ENCODE data around the gene BMPR1A.

The BMPR1A gene

GRCh38 chr10:86775056-86775869 is 18.8 kb downstream of the BMPR1A start:
- H3K4me3 ChIP-seq (ENCODE audit: low read depth, low read length), result no peak overlapping the region
- DNase-seq (ENCODE audit: low read depth, low spot score), result no peak
- CTCF ChIA-PET, result interaction anchor here (0.6 to 1.5 kb wide), 3 partner anchors 10 to 17 kb away, joined by 3 read pairs; no protein-coding TSS in a partner anchor
- POLR2A ChIA-PET, result no interaction called here
- no peak for TF ChIP-seq CTCF (IDR thresholded peaks at IDR 0.05; ENCODE audit: insufficient read depth, low read length, missing control alignments)

- DNase-seq (ENCODE audit: low read depth, low spot score), result no peak
- H3K4me3 ChIP-seq (ENCODE audit: low read depth, low read length), result no peak overlapping the region
- no peak for TF ChIP-seq CTCF (IDR thresholded peaks at IDR 0.05; ENCODE audit: insufficient read depth, low read length, missing control alignments)
- ChIA-PET POLR2A (no interaction called here), CTCF (interaction anchor here (0.6 to 1.5 kb wide), 3 partner anchors 10 to 17 kb away, joined by 3 read pairs; no protein-coding TSS in a partner anchor)
These were observed 19.4 kb downstream of the BMPR1A start for GRCh38 chr10:86775870-86776180.

- POLR2A ChIA-PET, result no interaction called here
- CTCF ChIA-PET, result no interaction called here
- no peak for TF ChIP-seq CTCF (IDR thresholded peaks at IDR 0.05; ENCODE audit: insufficient read depth, low read length, missing control alignments)
These were observed 23.0 kb downstream of the BMPR1A start for GRCh38 chr10:86779220-86780017.

GRCh38 chr10:86782701-86783418 is 26.4 kb downstream of the BMPR1A start:
- TF ChIP-seq CTCF (IDR thresholded peaks at IDR 0.05; ENCODE audit: insufficient read depth, low read length, missing control alignments), result no peak
- ChIA-PET CTCF (no interaction called here), POLR2A (no interaction called here)
- no peak for DNase-seq (ENCODE audit: low read depth, low spot score)
- H3K4me3 ChIP-seq (ENCODE audit: low read depth, low read length), result no peak overlapping the region

More at GRCh38 chr10:86779220-86780017, 23.0 kb downstream of the BMPR1A start:
- DNase-seq (ENCODE audit: low read depth, low spot score), result no peak
- H3K4me3 ChIP-seq (ENCODE audit: low read depth, low read length), result no peak overlapping the region

- TF ChIP-seq CTCF (IDR thresholded peaks at IDR 0.05; ENCODE audit: insufficient read depth, low read length, missing control alignments), result no peak
- ChIA-PET CTCF (no interaction called here), POLR2A (no interaction called here)
- no peak for DNase-seq (ENCODE audit: low read depth, low spot score)
- H3K4me3 ChIP-seq (ENCODE audit: low read depth, low read length), result no peak overlapping the region
These were observed 28.6 kb downstream of the BMPR1A start for GRCh38 chr10:86785037-86785436.

- DNase-seq (ENCODE audit: low read depth, low spot score), result no peak
- ChIA-PET CTCF (interaction anchor here (0.7 kb wide), 1 partner anchor 71 kb away, joined by 4 read pairs; no protein-coding TSS in a partner anchor), POLR2A (no interaction called here)
- TF ChIP-seq CTCF (IDR thresholded peaks at IDR 0.05; ENCODE audit: insufficient read depth, low read length, missing control alignments), result no peak
- no peak overlapping the region for H3K4me3 ChIP-seq (ENCODE audit: low read depth, low read length)
These were observed 29.5 kb downstream of the BMPR1A start for GRCh38 chr10:86785968-86786367.
